ENCODE data around the gene CROT.

DNA sequence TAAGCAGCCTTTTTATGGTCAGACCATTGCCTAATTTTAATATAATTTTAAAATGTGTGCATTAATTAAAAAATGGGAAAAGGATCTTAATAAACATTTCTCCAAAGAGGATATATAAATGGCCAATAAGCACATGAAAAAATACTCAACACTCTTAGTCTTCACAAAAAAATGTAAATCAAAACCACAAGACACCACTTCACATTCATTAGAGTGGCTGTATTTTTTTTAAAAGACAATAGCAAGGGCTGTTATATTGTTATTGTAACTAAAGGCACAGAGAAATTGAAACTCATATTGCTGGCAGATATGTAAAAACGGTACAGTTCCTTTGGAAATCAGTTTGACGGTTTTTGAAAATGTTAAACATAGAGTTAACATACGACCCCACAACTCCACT lies 3.2 kb upstream of the CROT start:
- TF ChIP-seq, protein P1, sequence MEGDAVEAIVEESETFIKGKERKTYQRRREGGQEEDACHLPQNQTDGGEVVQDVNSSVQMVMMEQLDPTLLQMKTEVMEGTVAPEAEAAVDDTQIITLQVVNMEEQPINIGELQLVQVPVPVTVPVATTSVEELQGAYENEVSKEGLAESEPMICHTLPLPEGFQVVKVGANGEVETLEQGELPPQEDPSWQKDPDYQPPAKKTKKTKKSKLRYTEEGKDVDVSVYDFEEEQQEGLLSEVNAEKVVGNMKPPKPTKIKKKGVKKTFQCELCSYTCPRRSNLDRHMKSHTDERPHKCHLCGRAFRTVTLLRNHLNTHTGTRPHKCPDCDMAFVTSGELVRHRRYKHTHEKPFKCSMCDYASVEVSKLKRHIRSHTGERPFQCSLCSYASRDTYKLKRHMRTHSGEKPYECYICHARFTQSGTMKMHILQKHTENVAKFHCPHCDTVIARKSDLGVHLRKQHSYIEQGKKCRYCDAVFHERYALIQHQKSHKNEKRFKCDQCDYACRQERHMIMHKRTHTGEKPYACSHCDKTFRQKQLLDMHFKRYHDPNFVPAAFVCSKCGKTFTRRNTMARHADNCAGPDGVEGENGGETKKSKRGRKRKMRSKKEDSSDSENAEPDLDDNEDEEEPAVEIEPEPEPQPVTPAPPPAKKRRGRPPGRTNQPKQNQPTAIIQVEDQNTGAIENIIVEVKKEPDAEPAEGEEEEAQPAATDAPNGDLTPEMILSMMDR (IDR thresholded peaks at IDR 0.05; ENCODE audit: low read depth, low read length, poor library complexity, severe bottlenecking): no peak
- TF ChIP-seq EZH2phosphoT487 (IDR thresholded peaks at IDR 0.05; ENCODE audit: borderline replicate concordance, low read length): no peak
